Globus pallidus (tissue), 1 donor: Measurements from ENCODE around the gene TCF3.

Source experiments
- DNase-seq: peaks from one replicate; pipeline ENCODE4 v3.0.0-alpha.2; 2015; ENCODE audit warnings: low spot score

Gene TCF3

DNA sequence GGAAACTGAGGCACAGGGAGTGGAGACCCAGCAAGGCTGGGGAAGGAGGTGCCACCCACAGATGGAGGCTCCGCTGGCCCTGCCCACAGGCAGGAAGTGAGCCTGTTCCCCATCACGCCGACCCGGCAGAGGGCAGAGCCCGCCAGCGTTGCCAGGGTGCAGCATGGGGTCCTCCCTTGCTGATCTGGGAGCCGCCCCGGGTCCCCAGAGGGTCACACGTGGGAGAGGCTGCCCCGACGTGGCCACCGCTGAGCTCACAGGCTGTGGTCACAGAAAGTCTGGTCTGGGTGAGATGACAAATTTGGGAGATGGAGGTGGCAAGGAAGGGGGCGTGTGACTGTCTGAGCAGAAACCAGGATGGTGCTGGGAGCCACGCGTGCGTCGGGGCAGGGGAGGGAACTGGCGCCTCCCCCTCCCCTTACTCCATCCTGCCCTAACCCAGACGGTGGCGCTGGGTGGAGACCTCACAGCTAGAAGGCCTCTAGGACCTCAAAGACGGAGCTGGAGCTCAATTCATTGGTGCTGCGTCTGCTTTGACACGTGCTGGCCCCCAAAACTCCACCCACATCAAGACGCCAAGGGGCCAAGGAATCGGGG, 92.0 kb downstream of the TCF3 start:
- no peak for DNase-seq
